Non-pigmented ciliary epithelial cell (primary cell): ENCODE results near the gene GNB1L.

Source experiments
- DNase-seq: peaks from one replicate; pipeline ENCODE4 v3.0.0-alpha.2; 2010; ENCODE audit warnings: low read depth

GNB1L gene

DNA sequence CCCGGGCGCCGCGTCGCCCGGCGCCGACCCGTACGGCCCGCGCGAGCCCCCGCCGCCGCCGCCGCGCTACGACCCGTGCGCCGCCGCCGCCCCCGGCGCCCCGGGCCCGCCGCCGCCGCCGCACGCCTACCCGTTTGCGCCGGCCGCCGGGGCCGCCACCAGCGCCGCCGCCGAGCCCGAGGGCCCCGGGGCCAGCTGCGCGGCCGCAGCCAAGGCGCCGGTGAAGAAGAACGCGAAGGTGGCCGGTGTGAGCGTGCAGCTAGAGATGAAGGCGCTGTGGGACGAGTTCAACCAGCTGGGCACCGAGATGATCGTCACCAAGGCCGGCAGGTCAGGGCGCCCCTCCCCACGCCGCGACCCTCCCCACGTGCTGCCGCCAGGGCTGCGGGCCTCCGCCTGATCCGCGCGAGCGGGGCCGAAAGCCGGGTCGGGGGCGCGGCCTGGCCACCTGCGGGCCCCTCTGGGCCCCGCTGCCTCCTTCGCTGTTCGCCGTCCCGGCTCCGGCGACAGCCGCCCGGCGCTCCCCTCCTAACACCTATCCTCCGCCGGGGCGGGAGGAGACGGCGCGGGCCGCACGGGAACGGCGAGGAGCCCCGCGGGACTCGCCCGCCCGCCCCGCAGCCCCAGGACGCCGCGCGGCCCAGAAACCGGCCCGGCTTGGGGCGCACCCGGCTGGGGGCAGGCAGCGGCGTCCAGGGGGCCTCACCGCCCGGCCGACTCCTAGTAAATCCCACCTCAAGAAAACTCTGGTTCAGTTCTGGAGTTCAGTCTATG is 93.5 kb downstream of the GNB1L start:
- no peak for DNase-seq

DNA sequence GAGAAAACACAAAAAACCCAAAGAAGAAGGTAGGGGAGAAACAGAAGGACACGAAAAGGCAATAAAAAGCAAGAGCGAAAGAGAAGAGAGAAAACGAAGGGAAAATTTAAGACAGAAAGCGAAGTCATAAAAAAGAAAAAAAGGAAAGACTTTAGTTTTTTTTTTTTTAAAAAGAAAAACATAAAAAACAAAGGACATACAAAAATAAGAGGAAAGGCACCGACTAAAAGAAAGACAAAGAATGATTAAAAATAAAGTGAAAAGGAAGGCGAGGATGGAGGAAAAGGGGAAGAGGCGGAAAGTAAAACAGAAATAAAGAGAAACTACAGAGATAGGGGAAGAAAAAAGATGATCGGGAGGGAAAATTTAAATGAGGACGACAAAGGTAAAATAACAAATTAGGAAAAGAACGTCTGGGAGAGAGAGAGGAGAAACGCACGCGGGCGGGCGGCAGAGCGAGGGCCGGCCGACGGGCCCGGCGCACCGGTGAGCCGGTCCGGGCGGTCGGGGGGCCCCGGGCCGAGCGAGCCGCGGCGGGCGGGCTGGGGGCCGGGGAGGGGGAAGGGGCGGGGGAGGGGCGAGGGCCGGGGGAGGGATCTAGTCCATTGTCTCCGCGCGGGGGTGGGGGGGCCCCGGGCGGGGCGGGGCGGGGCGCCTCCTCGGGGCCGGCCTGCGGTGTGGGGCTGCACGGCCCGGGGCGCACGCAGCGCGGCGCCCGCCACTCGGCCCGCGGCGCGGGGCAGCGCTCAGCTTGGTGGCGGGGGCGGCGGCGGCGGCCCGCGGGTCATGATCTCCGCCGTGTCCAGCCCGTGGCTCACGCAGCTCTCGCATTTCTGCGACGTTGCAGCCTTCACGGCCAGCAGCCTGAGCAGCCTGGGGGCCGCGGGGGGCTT is 94.4 kb downstream of the GNB1L start, which contains the start of gene TBX1:
Gene TBX1 (plus strand): TSS at position 721 of the 893 bp plus-strand sequence. CDS start 66 bp downstream, at position 787.
- DNase-seq: no peak

DNA sequence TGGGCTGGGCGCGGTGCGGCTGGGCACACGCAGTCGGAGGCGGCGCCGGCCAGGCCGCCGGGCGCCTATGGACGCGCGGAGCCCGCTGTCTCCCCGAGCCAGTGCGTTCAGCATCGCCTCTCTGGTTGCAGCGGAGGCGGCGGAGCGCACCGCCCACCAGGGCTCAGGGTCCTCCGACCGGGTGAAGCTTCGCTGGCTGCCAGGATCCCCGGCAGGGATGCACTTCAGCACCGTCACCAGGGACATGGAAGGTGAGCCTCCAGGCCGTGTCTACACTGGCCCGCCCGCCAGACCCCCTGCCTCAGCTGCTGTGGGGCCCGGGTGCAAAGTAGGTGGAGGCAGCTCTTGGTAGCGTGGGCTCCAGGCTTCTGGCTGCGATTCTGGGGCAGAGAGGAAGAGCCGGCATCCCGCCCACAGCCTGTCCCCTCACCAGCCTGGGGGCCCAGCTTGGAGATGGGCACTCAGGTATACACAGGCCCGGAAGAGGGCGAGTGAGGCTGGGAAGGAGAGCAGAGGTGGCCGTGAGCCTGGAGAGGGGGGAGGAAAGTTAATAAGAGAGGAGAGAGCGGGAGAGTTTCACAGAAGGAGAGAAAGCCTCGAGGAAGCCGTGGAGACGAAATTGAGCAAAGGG is 95.1 kb downstream of the GNB1L start:
- DNase-seq: no peak

GRCh38 chr22:19758896-19759426 is 95.7 kb downstream of the GNB1L start:
- no peak for DNase-seq

GRCh38 chr22:19757985-19758895 is 96.4 kb downstream of the GNB1L start:
- no peak for DNase-seq

DNA sequence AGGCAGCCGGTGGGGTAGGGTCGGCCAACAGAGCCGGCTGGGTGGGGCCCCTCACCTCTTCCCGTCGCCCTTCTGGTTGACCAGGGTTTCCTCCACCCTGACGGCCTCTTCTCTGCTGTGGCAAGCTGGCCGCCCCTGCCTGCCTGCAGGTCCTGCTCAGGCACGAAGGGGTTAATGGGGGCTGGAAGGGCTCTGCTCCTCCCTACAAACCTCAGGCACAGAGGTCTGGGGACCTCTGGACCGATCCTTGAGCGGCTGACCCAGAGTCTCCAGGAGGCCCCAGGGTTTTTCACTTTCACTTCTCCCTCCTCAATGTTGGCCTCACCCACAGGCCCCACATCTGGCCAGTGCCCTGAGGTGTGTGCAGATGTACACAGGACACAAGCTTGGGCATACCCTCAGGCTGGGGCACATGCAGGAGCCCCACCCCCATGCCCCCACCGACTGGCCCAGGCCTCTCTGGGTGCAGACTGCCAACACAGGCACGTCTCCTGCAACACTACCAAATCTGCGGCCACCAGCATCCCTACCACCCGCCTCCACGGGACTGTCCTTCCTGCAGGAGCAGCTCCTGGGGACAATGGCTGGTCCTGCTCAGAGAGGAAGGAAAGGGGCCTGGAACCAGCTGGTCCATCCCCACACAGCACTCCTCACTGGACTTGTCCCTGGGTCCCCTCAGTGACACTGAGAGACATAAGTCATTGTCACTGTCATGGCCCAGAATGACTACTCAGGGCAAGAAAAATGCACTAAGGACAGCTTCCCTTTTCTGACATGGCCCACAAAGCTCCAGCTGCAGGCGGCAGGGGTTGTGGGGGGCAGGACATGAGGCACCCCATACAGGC is 97.3 kb downstream of the GNB1L start:
- DNase-seq: no peak

DNA sequence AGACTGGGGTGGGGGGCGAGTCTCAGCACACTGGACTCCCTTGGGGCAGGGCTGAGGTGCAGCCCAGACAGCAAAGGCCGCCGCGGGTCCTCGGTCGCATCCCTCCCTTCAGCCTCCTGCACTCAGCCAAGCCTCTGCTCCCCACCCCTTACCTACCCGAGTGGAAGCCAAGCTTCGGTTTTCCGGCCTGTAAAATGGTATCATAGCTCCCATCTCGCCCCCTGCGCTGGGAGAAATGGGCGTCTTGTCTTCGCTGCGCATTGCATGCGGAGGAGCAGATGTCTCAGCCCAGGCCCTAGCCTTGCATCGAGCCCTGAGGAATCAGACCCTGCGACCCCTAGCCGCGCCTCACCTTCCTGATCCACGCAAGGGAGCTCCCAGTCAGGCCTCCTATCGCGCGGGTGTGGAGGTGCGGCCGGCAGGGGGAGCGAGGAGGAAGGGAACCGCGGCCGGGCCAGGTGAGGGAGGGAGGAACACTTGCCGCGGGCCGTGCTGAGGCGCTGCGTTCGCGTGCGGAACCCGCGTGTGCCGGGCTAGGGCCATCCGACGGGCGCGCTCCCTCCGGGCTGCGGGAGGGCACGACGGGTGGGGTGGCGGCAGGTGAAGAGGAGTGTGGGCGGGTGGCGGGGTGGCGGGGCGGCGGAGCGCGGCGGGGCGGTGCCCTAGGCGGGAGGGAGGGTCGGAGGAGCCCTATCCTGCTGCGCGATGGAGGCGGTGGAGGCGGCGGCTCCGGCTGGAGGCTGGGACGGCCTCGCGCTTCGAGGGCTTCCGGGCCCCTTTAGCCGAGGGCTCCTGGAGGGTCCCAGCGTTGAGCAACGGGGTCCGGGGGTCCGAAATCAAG is 98.2 kb downstream of the GNB1L start:
- no peak for DNase-seq

GRCh38 chr22:19755722-19756287 is 98.9 kb downstream of the GNB1L start:
- no peak for DNase-seq

- no peak for DNase-seq
Observed at GRCh38 chr22:19755145-19755710, 99.4 kb downstream of the GNB1L start.

DNA sequence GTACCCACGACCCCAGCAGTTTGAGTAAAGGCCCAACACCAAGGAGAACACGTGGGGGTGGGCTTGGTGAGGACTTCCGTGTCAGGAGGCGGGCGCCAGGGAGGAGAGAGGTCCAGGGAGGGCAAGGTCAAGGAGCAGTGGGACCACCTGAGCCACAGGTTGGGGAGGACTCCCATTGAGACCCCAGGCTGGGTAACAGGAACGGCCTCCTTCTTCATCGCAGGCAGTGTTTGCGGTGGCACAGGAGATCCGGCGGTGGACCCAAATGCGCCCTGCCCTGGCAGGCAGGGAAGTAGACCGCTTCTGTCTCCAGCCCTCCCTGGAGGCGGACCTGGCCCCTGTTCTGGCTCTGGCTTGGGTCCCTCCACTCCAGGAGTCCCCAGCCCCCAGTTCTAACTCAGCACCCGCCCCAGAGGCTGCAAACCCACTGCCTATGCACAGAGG is 100.0 kb downstream of the GNB1L start:
- DNase-seq: no peak

GRCh38 chr22:19753996-19754700 is 100.5 kb downstream of the GNB1L start:
- DNase-seq: no peak

- DNase-seq: no peak
Observed at GRCh38 chr22:19753090-19753842, 101.4 kb downstream of the GNB1L start.

DNA sequence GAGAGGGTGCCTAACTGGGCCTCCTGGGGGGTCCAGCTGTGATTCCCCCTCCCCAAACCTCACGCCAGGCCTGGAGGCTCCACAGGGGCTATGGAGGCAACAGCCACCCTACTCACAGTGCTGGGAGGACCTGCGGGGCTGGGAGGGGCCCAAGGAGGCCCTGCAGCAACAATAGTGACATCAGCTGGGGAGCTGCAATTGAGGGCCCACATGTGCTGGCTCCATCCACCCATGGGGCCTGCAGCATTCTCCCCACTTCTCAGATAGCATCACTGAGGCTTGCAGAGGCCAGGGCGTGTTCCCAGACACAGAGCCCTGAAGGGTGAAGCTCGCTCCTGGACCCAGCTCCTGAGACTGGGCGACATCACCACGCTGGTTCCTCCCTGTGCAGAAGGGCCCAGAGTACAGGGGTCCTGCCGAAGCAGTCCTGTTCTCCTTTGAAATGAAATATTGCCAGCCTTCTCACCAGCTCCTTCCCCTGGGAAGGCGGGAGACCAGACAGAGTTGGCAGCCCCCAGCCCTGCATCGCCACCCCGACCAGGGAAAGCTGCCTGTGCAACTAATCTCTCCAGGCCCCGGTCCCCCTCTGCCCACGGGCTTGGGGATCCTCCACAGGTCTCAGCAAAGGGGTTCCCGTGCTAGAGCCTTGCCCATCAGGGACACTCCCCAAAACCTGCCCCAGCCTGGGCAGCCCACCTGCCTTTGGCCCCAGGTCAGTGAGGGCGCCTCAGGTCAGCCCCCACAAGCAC is 103.0 kb downstream of the GNB1L start:
- no peak for DNase-seq

- peak; percentile 23 for DNase-seq
Observed at GRCh38 chr22:19750507-19751490, 103.9 kb downstream of the GNB1L start.

- DNase-seq: no peak
Observed at GRCh38 chr22:19749876-19750275, 104.8 kb downstream of the GNB1L start.
